Stomach (tissue), 9 donors: ENCODE data around the gene AKAP8L. TPM values are rescaled to one million over a fixed set of nuclear protein-coding genes. Genes with fewer than 3 reads are reported as not detected.
A peak's percentile ranks its signal among the peaks of the same experiment; 100 is the strongest.

Source experiments
- DNase-seq, 2 donors: peaks; one replicate each; pipeline versions ENCODE4 v3.0.0 to v3.0.0-alpha.2; 2013 to 2019
- H3K27ac ChIP-seq, 5 donors: fragments of 200-600 bp in 4 of 5; sonication (generic) in 4 of 5; one replicate each; pipeline ENCODE4 v1.5.1; 2013 to 2019; ENCODE audit warnings: mild to moderate bottlenecking in 1 of 5, moderate library complexity in 1 of 5
- H3K27me3 ChIP-seq, 3 donors: fragments of 200-600 bp; sonication (generic); one replicate each; pipeline ENCODE4 v1.5.1; 2017 to 2019; ENCODE audit warnings: mixed run types in 1 of 3
- H3K36me3 ChIP-seq, 4 donors: fragments of 200-600 bp; sonication (generic); 1 replicate in 3 of 4; 2 replicates in 1 of 4; pipeline ENCODE4 v1.5.1; 2016 to 2019
- H3K4me1 ChIP-seq, 4 donors: fragments of 200-600 bp; sonication (generic); one replicate each; pipeline ENCODE4 v1.5.1; 2016 to 2019
- H3K4me3 ChIP-seq, 4 donors: fragments of 200-600 bp; sonication (generic) in 3 of 4; one replicate each; pipeline ENCODE4 v1.5.1; 2016 to 2019; ENCODE audit warnings: mild to moderate bottlenecking in 1 of 4
- H3K9me3 ChIP-seq, 4 donors: fragments of 200-600 bp; sonication (generic); one replicate each; pipeline ENCODE4 v1.5.1; 2016 to 2019
- EP300 ChIP-seq: sonication (generic); formaldehyde crosslinking; IDR thresholded peaks from one replicate; pipeline ENCODE4 v1.6.1; 2017; ENCODE audit warnings: antibody characterized with exemption
- POLR2A ChIP-seq, 4 donors: fragments of 450-650 bp; IDR thresholded peaks; one replicate each; pipeline ENCODE4 v1.6.1; 2016; ENCODE audit warnings: antibody characterized with exemption in 4 of 4, control low read depth in 2 of 4, mild to moderate bottlenecking in 1 of 4, moderate library complexity in 1 of 4
- POLR2AphosphoS5 ChIP-seq, 3 donors: sonication (generic); formaldehyde crosslinking; IDR thresholded peaks; one replicate each; pipeline ENCODE4 v1.6.1; 2016; ENCODE audit warnings: antibody characterized with exemption in 3 of 3
- WGBS, 5 donors: extraction: QIAGEN DNeasy Blood & Tissue Kit in 3 of 5; methylation state at CpG; one replicate each; pipeline versions ENCODE4 v1.1.5 to v1.1.7; 2013 to 2018; 5-methylcytosine and 5-hydroxymethylcytosine counted together
- intact Hi-C: fragments of 100-400 bp; cut with DNase I; formaldehyde crosslinking; loops from one replicate; pipeline ENCODE4 v1.15.1; 2023; ENCODE audit warnings: low total_unique reads
- polyA plus RNA-seq, 3 donors: library from polyadenylated mRNA; stranded (reverse); fragments of 200-250 nt; gene quantifications; one replicate each; pipeline ENCODE4 v1.2.3, GENCODE V29; 2013
- small RNA-seq, 4 donors: library from RNA; depleted of rRNA; stranded (forward); fragments of <200 nt; gene quantifications; one replicate each; pipeline ENCODE3, GENCODE V24; 2016
- total RNA-seq, 5 donors: library from RNA; depleted of rRNA; stranded (reverse); fragments of >200 nt; gene quantifications; one replicate each; pipeline versions ENCODE4 v1.1.0 to v1.2.3, GENCODE V29; 2014 to 2016
- TF ChIP-seq, protein P1 (sequence below), 7 experiments: fragments of 450-650 bp in 4 of 7; fragments of 200-600 bp in 3 of 7; sonication (generic) in 3 of 7; IDR thresholded peaks; one replicate each; pipeline ENCODE4 v1.5.1; 2016 to 2019; ENCODE audit warnings: antibody characterized with exemption in 7 of 7, control low read depth in 2 of 7, mild to moderate bottlenecking in 1 of 7
- donor health status: healthy with polysubstance abuse.
- donor health status: Bipolar disorder and iron deficiency.
- donor health status: healthy.

AKAP8L gene
- total and polyA plus RNA-seq, 8 donors, result 67.8 to 320 (median 91.6) TPM

GRCh38 chr19:15332311-15332996, 86.3 kb downstream of the AKAP8L start, which contains the start of gene BRD4:
TSS of gene BRD4 (minus strand) at chr19:15332539. CDS start at chr19:15273099, 59,440 bp downstream.
- no peaks in the 10 kb centered on the region for H3K36me3 ChIP-seq
- WGBS, 5 donors, result 2 to 5% (median 3%) methylated on average over 30 to 81 of the region's 81 CpGs
- H3K27ac ChIP-seq, result peak within 1 kb of the TSS; percentile 92 to 99 (median 98)
- no peaks in the 10 kb centered on the region for H3K27me3 ChIP-seq
- intact Hi-C loops, result no loop called here
- DNase-seq, result peak; percentile 78 to 90
- H3K9me3 ChIP-seq, result no peaks in the 10 kb centered on the region
- peak within 1 kb of the TSS; percentile 85 to 94 (median 92) for H3K4me3 ChIP-seq
- H3K4me1 ChIP-seq, result peaks cover 43 to 55% (median 46%) of the 10 kb centered on the region in 4 donors
- TF ChIP-seq EP300 (no peak), POLR2A (IDR thresholded peaks at IDR 0.05) (no peak)
- TF ChIP-seq, protein P1, sequence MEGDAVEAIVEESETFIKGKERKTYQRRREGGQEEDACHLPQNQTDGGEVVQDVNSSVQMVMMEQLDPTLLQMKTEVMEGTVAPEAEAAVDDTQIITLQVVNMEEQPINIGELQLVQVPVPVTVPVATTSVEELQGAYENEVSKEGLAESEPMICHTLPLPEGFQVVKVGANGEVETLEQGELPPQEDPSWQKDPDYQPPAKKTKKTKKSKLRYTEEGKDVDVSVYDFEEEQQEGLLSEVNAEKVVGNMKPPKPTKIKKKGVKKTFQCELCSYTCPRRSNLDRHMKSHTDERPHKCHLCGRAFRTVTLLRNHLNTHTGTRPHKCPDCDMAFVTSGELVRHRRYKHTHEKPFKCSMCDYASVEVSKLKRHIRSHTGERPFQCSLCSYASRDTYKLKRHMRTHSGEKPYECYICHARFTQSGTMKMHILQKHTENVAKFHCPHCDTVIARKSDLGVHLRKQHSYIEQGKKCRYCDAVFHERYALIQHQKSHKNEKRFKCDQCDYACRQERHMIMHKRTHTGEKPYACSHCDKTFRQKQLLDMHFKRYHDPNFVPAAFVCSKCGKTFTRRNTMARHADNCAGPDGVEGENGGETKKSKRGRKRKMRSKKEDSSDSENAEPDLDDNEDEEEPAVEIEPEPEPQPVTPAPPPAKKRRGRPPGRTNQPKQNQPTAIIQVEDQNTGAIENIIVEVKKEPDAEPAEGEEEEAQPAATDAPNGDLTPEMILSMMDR (IDR thresholded peaks at IDR 0.05), result no peak

DNA sequence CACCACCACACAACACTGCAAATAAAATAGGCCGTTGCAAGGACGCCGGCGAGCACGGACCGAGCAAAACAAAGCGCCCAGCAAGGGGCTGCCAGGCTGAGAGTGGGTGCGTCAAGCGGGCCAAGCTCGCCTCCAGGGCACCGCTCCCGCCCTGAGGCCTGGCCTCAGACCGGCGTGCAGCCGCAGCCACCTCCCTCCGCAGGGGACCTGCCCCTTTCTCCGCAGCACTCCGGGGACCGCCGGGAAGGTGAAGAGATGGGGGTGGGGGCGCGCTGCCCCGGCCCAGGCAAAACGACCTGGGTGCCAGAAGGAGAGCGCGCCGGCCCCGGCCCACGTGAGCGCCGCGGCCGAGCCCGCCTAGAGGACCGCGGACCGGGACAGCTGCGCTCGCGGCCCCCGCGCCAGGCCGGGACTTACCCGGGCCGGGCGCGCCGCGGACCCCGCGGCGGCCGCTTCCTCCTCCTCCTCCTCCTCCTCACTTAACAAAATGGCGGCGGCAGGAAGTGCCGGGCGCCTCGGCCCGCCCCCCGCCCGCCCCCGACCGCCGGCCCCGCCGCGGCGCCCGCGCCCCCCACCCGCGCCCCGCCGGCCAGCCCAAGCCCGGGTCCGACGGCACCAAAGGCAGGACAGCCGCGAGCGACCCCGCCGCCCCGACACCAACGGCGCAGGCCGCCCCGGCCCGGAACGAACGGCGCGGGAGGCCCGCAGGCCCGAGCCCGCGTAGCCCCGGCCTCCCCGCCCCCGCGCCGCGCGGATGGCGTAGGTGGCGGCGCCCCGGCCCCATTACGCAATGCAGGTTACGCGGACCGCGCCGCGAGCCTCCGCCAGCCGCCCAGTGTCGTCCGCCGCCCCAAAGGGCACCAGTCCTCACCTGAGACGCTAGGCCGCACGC, 87.1 kb downstream of the AKAP8L start:
- 1% methylated on average over 24 to 113 of the region's 122 CpGs for WGBS, 5 donors
- Histone ChIP-seq H3K27me3 (no peaks in the 10 kb centered on the region), H3K36me3 (no peaks in the 10 kb centered on the region), H3K4me1 (peaks cover 51 to 62% (median 53%) of the 10 kb centered on the region in 4 donors), H3K27ac (peak overlapping the region; percentile 92 to 99 (median 98)), H3K9me3 (no peaks in the 10 kb centered on the region), H3K4me3 (peak overlapping the region; percentile 85 to 94 (median 92))
- TF ChIP-seq, protein P1 (IDR thresholded peaks at IDR 0.05), result peak in 1 of 7 experiments; percentile 7
- no peak for TF ChIP-seq POLR2AphosphoS5 (IDR thresholded peaks at IDR 0.05)
- intact Hi-C loops, result no loop called here
- DNase-seq, result peak; percentile 59 to 77

- 5 to 6% (median 5%) methylated on average over 17 of the region's 17 CpGs for WGBS, 5 donors
- intact Hi-C loops, result no loop called here
- peak in 1 of 2 donors; percentile 65 for DNase-seq
- Histone ChIP-seq H3K27ac (peak overlapping the region; percentile 92 to 99 (median 98)), H3K4me1 (peaks cover 57 to 70% (median 61%) of the 10 kb centered on the region in 4 donors), H3K27me3 (no peaks in the 10 kb centered on the region), H3K9me3 (no peaks in the 10 kb centered on the region), H3K4me3 (peak overlapping the region; percentile 85 to 94 (median 92)), H3K36me3 (no peaks in the 10 kb centered on the region)
- TF ChIP-seq EP300, result no peak
- TF ChIP-seq, protein P1 (IDR thresholded peaks at IDR 0.05), result no peak
- peak in 1 of 3 donors; percentile 39 for TF ChIP-seq POLR2AphosphoS5 (IDR thresholded peaks at IDR 0.05)
- TF ChIP-seq POLR2A (IDR thresholded peaks at IDR 0.05), result no peak
These were observed 87.9 kb downstream of the AKAP8L start for GRCh38 chr19:15330801-15331418.

Small RNA genes lying within 50 kb of the gene (small RNA-seq; reads per million reads assigned to genes)
- gene AC005776.1, result 0 reads per million in 4 donors
- 0 reads per million in 4 donors for gene MIR1470

Other genes starting within 250 kb of the AKAP8L start
- gene NOTCH3, start 218.0 kb downstream of the AKAP8L start, total RNA-seq, result 10 to 100 TPM; 22.5 to 54.5 (median 24.4) TPM
- gene NOTCH3, start 218.0 kb downstream of the AKAP8L start, polyA plus RNA-seq, result 10 to 100 TPM in 1 of 3 donors, 1 to 10 TPM in 2; 1.2 to 12.6 (median 2.2) TPM
- gene EPHX3, start 186.5 kb downstream of the AKAP8L start, total RNA-seq, result 1 to 10 TPM in 2 of 5 donors, not detected in 3; 1.1 to 4.2 TPM
- 10 to 100 TPM in 1 of 3 donors, under 1 TPM in 1, not detected in 1; 0.31 to 12.8 TPM for gene EPHX3, start 186.5 kb downstream of the AKAP8L start, polyA plus RNA-seq
- gene BRD4, start 86.4 kb downstream of the AKAP8L start, total RNA-seq, result 100 to 1,000 TPM in 1 of 5 donors, 10 to 100 TPM in 4; 14.7 to 113 (median 49.7) TPM
- 10 to 100 TPM; 10.6 to 21.1 (median 14.8) TPM for gene BRD4, start 86.4 kb downstream of the AKAP8L start, polyA plus RNA-seq
- 10 to 100 TPM; 19.8 to 38.7 (median 23.7) TPM for gene AKAP8, start 39.2 kb downstream of the AKAP8L start, total RNA-seq
- 10 to 100 TPM in 2 of 3 donors, 1 to 10 TPM in 1; 9.5 to 14.1 (median 13.7) TPM for gene AKAP8, start 39.2 kb downstream of the AKAP8L start, polyA plus RNA-seq
- gene WIZ, start 31.0 kb upstream of the AKAP8L start, total RNA-seq, result 100 to 1,000 TPM in 1 of 5 donors, 10 to 100 TPM in 4; 15.2 to 124 (median 60.3) TPM
- 10 to 100 TPM; 13.9 to 16.1 (median 14.2) TPM for gene WIZ, start 31.0 kb upstream of the AKAP8L start, polyA plus RNA-seq
- gene RASAL3, start 45.6 kb upstream of the AKAP8L start, total RNA-seq, result 10 to 100 TPM in 2 of 5 donors, 1 to 10 TPM in 3; 1.1 to 21.2 (median 7.8) TPM
- gene RASAL3, start 45.6 kb upstream of the AKAP8L start, polyA plus RNA-seq, result 1 to 10 TPM; 2.1 to 3.5 (median 2.5) TPM
- gene PGLYRP2, start 60.5 kb upstream of the AKAP8L start, total RNA-seq, result not detected
- not detected for gene PGLYRP2, start 60.5 kb upstream of the AKAP8L start, polyA plus RNA-seq
- gene CYP4F22, start 89.5 kb upstream of the AKAP8L start, total RNA-seq, result 10 to 100 TPM in 1 of 5 donors, 1 to 10 TPM in 1, under 1 TPM in 1, not detected in 2; 0.14 to 21.6 (median 1.8) TPM
- 1 to 10 TPM in 1 of 3 donors, under 1 TPM in 2; 0.12 to 1.1 (median 0.35) TPM for gene CYP4F22, start 89.5 kb upstream of the AKAP8L start, polyA plus RNA-seq
- not detected for gene CYP4F8, start 196.2 kb upstream of the AKAP8L start, total RNA-seq
- gene CYP4F8, start 196.2 kb upstream of the AKAP8L start, polyA plus RNA-seq, result not detected
- 100 to 1,000 TPM in 1 of 5 donors, 10 to 100 TPM in 2, 1 to 10 TPM in 2; 4.9 to 100 (median 20.6) TPM for gene CYP4F3, start 221.9 kb upstream of the AKAP8L start, total RNA-seq
- gene CYP4F3, start 221.9 kb upstream of the AKAP8L start, polyA plus RNA-seq, result 1 to 10 TPM in 1 of 3 donors, under 1 TPM in 2; 0.25 to 5.4 (median 0.31) TPM